Measurements from ENCODE around the gene SUOX.
"Not testable (repeated sequence)": the region's sequence is repeated elsewhere in the genome, so short reads cannot be mapped to it uniquely, and the experiment has no call there.

SUOX gene

GRCh38 chr12:55982319-55982936, 14.6 kb upstream of the SUOX start:
- in situ Hi-C loops (cut with HindIII; ENCODE audit: low sequenced_read_pairs) = no loop called here

- in situ Hi-C loops (cut with HindIII; ENCODE audit: low sequenced_read_pairs) = no loop called here
Observed at GRCh38 chr12:55983232-55983842, 13.7 kb upstream of the SUOX start.

GRCh38 chr12:55984861-55985260, 12.2 kb upstream of the SUOX start:
- in situ Hi-C loops (cut with HindIII; ENCODE audit: low sequenced_read_pairs) = no loop called here

- in situ Hi-C loops (cut with HindIII; ENCODE audit: low sequenced_read_pairs) = no loop called here
Observed at GRCh38 chr12:55985341-55985740, 11.7 kb upstream of the SUOX start.

GRCh38 chr12:55985976-55986375, 11.1 kb upstream of the SUOX start:
- in situ Hi-C loops (cut with HindIII; ENCODE audit: low sequenced_read_pairs) = not testable (repeated sequence)

- in situ Hi-C loops (cut with HindIII; ENCODE audit: low sequenced_read_pairs) = no loop called here
Observed at GRCh38 chr12:55991110-55991509, 6.0 kb upstream of the SUOX start.

GRCh38 chr12:55993230-55993853, 3.7 kb upstream of the SUOX start:
- in situ Hi-C loops (cut with HindIII; ENCODE audit: low sequenced_read_pairs) = no loop called here

- in situ Hi-C loops (cut with HindIII; ENCODE audit: low sequenced_read_pairs) = no loop called here
Observed at GRCh38 chr12:55995366-55995765, 1.7 kb upstream of the SUOX start.

GRCh38 chr12:55996201-55996714, 818 bp upstream of the SUOX start:
- in situ Hi-C loops (cut with HindIII; ENCODE audit: low sequenced_read_pairs) = no loop called here

GRCh38 chr12:55997535-55997859, 421 bp downstream of the SUOX start:
- in situ Hi-C loops (cut with HindIII; ENCODE audit: low sequenced_read_pairs) = no loop called here

- in situ Hi-C loops (cut with HindIII; ENCODE audit: low sequenced_read_pairs) = not testable (repeated sequence)
Observed at GRCh38 chr12:55999522-55999921, 2.4 kb downstream of the SUOX start.

- in situ Hi-C loops (cut with HindIII; ENCODE audit: low sequenced_read_pairs) = not testable (repeated sequence)
Observed at GRCh38 chr12:55999999-56000540, 3.0 kb downstream of the SUOX start.

- in situ Hi-C loops (cut with HindIII; ENCODE audit: low sequenced_read_pairs) = no loop called here
Observed at GRCh38 chr12:56001487-56002100, 4.5 kb downstream of the SUOX start.

- in situ Hi-C loops (cut with HindIII; ENCODE audit: low sequenced_read_pairs) = not testable (repeated sequence)
Observed at GRCh38 chr12:56003376-56003775, 6.3 kb downstream of the SUOX start.

GRCh38 chr12:56004211-56004610, 7.1 kb downstream of the SUOX start:
- in situ Hi-C loops (cut with HindIII; ENCODE audit: low sequenced_read_pairs) = no loop called here

- in situ Hi-C loops (cut with HindIII; ENCODE audit: low sequenced_read_pairs) = no loop called here
Observed at GRCh38 chr12:56007564-56008559, 10.8 kb downstream of the SUOX start.

GRCh38 chr12:56010111-56010570, 13.1 kb downstream of the SUOX start:
- in situ Hi-C loops (cut with HindIII; ENCODE audit: low sequenced_read_pairs) = no loop called here

- in situ Hi-C loops (cut with HindIII; ENCODE audit: low sequenced_read_pairs) = no loop called here
Observed at GRCh38 chr12:56011509-56012090, 14.5 kb downstream of the SUOX start.

GRCh38 chr12:56013482-56013881, 16.4 kb downstream of the SUOX start:
- in situ Hi-C loops (cut with HindIII; ENCODE audit: low sequenced_read_pairs) = no loop called here

GRCh38 chr12:56014205-56014604, 17.1 kb downstream of the SUOX start:
- in situ Hi-C loops (cut with HindIII; ENCODE audit: low sequenced_read_pairs) = no loop called here
